GM21360 (cell line): ENCODE measurements around the gene FAM163B.
"Not testable (repeated sequence)": the region's sequence is repeated elsewhere in the genome, so short reads cannot be mapped to it uniquely, and the experiment has no call there.

Experiments
- ATAC-seq: cut with Tn5 transposase; IDR thresholded peaks from one replicate; pipeline ENCODE4 v1.9.1; 2021; ENCODE audit warnings: mild to moderate bottlenecking, moderate library complexity; ENCODE audit not compliant: unreplicated experiment

The FAM163B gene

GRCh38 chr9:133640160-133640559 is 31.0 kb upstream of the FAM163B start:
- no peak for ATAC-seq

GRCh38 chr9:133639613-133640012 is 30.4 kb upstream of the FAM163B start:
- ATAC-seq, result no peak

- no peak for ATAC-seq
Observed at GRCh38 chr9:133638711-133639110, 29.5 kb upstream of the FAM163B start.

DNA sequence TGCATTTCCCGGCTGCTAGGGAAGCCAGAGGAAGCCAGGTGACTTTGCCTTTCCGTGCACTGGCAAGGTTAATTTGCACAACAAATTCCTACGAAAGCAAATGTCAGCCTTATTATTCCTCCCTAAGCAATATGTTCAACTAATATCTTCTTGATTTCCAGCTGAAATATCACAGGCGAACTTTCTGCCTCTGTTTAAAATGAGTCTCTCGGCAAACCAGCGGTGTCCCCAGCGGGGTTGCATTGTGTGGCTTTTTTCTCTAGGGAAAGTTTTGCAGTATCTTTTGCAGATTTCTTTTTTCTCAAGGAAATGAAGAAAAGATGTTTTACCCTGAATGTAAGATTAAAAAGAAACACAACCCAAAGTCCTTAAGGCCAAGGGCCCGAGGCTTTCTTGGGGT is 28.9 kb upstream of the FAM163B start:
- no peak for ATAC-seq

DNA sequence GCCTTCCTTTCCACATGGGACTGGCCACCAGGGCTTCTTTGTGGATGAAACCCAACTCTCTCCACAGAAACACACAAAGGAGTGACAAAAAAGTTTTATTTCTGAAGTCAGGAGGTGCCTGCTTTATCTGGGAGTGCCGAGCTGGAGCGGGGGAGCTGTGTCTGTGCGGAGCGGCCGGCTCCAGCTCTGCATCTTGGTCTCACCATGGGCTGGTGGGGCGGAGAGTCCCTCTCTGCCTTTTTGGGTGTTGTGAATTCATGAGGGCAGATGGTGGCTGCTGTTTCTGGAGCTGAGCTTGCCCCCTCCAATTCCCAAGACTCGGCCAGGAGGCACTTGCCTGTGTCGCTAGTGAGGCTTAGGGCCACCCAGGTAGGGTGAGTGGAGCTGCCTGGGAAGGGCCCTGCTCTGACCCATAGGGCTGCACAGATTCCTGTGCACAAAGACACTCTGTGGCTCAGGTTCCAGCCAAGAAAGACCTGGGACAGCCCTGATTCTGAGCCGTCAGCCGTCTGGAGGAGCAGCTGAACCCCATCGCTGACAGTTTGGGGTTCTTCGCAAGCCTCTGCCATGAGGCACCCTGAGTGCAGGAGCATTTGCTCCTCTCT is 28.4 kb upstream of the FAM163B start:
- no peak for ATAC-seq

- ATAC-seq, result no peak
Observed at GRCh38 chr9:133636902-133637301, 27.7 kb upstream of the FAM163B start.

GRCh38 chr9:133635533-133636531 is 26.6 kb upstream of the FAM163B start, which contains the start of gene DBH:
TSS of gene DBH (plus strand) at chr9:133636363. CDS start at chr9:133636372, 9 bp downstream.
- no peak for ATAC-seq

DNA sequence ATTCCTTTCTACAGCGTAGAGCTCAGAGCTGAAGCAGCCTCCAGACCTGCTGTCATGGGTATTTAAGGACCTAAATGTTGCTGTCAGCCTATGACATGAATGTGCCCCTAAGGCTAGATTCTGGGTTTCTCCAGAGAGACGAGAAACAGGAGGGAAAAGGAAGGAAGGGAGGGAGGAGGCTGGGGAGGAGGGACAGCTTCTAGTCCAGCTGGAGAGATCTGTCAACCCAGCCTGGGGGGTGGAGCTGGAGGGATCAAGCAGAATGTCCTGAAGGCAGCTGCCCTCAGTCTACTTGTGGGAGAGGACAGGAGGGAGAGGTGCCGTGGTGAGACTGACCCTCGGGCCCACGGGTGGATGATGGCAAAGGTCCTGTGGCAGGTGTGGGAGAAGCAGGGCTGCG is 25.9 kb upstream of the FAM163B start:
- ATAC-seq, result no peak

GRCh38 chr9:133634081-133634691 is 25.0 kb upstream of the FAM163B start:
- no peak for ATAC-seq

DNA sequence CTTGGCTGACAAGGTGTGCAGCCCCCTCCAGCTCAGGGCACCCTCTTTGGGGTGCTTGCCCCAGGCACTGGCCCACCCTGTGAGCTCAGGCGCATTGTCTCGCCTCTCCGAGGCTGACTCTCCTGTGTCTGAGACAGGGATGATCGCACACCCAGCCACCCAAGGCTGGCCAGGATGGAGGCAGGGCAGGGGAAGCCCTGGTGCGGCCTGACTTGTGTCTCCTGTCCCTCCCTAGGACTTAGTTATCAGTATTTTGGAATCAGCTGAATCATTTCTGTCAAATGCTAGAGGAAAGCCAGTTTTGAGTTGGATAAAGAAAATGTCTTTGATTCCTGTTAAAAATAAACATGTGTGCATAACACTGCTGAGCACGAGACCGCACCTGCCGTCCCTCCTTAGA is 24.5 kb upstream of the FAM163B start:
- ATAC-seq, result no peak

GRCh38 chr9:133632806-133633680 is 23.9 kb upstream of the FAM163B start:
- no peak for ATAC-seq

DNA sequence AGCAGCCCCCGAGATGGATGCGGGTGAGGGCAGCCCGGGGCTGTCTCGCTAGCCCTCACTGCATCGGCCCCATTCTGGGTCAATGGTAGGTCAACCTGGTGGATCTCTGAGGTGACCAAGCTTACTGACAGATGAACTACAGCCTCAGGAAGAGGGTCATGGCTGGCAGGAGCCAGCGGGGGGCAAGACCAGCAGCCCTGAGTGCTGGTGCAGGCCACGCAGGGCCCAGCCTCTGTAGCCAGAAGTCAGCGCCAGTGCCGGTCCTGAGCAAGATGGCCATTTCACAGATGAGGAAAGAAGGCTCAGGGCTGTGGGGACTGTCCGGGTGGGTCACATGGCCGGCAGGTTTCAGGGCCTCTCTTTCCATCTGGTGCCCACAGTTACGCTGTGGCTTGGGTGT is 21.9 kb upstream of the FAM163B start:
- ATAC-seq, result no peak

DNA sequence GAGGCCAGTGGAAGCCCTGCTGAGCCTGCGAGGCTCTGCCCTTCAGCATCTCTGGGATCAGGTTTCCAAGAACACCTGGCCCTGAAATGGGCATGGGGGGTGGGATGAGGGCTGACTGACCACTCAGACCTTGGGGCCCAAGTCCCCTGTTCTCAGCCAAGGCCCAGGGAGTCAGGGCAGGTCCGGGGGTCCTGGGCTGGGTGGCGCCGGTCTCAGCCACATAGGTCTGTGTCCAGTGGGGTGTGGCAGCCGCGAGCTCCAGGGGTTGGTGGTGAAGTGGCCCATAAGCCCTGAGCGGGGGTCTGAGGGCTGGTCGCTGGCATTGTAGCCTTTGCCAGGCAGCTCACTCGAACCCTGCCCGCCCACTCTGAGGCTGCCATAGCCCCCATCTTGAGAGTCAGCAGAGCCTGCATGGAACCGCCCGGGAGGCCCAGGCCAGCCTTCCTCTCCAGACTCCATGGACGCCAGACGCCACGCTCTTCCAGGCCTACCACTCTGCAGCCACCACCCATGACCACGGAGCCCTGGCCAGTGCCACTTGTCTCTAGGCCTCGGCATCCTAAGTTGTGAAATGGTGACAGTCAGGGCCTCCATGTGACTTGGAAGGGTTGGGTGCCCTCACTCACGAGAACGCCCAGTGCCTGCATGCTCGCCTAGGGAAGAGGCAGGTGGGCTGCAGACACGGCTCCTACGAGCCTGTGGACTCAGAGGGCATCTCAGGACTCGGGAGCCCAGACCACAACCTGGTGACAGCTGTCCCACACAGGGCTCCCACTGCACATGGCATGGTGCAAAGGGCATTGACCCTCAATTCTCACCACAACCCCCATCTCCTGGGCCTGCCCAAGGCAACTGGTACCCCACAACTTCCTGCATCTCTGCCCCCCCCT is 20.3 kb upstream of the FAM163B start:
- no peak for ATAC-seq

- no peak for ATAC-seq
Observed at GRCh38 chr9:133628766-133629165, 19.6 kb upstream of the FAM163B start.

- no peak for ATAC-seq
Observed at GRCh38 chr9:133627341-133627740, 18.2 kb upstream of the FAM163B start.

- ATAC-seq, result not testable (repeated sequence)
Observed at GRCh38 chr9:133626008-133626407, 16.8 kb upstream of the FAM163B start.

GRCh38 chr9:133622555-133622954 is 13.4 kb upstream of the FAM163B start:
- ATAC-seq, result no peak

- no peak for ATAC-seq
Observed at GRCh38 chr9:133621725-133622267, 12.6 kb upstream of the FAM163B start.

GRCh38 chr9:133619791-133620190 is 10.6 kb upstream of the FAM163B start:
- ATAC-seq, result no peak
